ENCODE results near the gene PLXNA2.
A peak's percentile ranks its signal among the peaks of the same experiment; 100 is the strongest.

PLXNA2 gene

GRCh38 chr1:208248307-208248801 lies 4.2 kb upstream of the PLXNA2 start:
- ATAC-seq (ENCODE audit: low read depth) (no peak), DNase-seq (ENCODE audit: low spot score) (no peak)
- no peaks in the 10 kb centered on the region for H3K4me1 ChIP-seq (ENCODE audit: insufficient read depth, poor library complexity, severe bottlenecking)
- H3K27me3 ChIP-seq (ENCODE audit: insufficient read depth, poor library complexity, severe bottlenecking) = no peaks in the 10 kb centered on the region
- no peaks in the 10 kb centered on the region for H3K36me3 ChIP-seq (ENCODE audit: low read depth)
- H3K27ac ChIP-seq (ENCODE audit: poor library complexity, severe bottlenecking) = no peak overlapping the region
- no peaks in the 10 kb centered on the region for H3K9me3 ChIP-seq (ENCODE audit: severe bottlenecking)
- no peak for TF ChIP-seq CTCF (IDR thresholded peaks at IDR 0.05; ENCODE audit: poor library complexity, severe bottlenecking)
- H3K4me3 ChIP-seq (ENCODE audit: severe bottlenecking) = no peak overlapping the region

- no peaks in the 10 kb centered on the region for H3K4me1 ChIP-seq (ENCODE audit: insufficient read depth, poor library complexity, severe bottlenecking)
- H3K4me3 ChIP-seq (ENCODE audit: severe bottlenecking) = no peak overlapping the region
- H3K36me3 ChIP-seq (ENCODE audit: low read depth) = no peaks in the 10 kb centered on the region
- ATAC-seq (ENCODE audit: low read depth) (no peak), DNase-seq (ENCODE audit: low spot score) (no peak)
- TF ChIP-seq CTCF (IDR thresholded peaks at IDR 0.05; ENCODE audit: poor library complexity, severe bottlenecking) = no peak
- H3K9me3 ChIP-seq (ENCODE audit: severe bottlenecking) = no peaks in the 10 kb centered on the region
- H3K27ac ChIP-seq (ENCODE audit: poor library complexity, severe bottlenecking) = no peak overlapping the region
- no peaks in the 10 kb centered on the region for H3K27me3 ChIP-seq (ENCODE audit: insufficient read depth, poor library complexity, severe bottlenecking)
Measured at GRCh38 chr1:208247696-208248095, 3.5 kb upstream of the PLXNA2 start.

- peak overlapping the region; percentile 68 for H3K4me3 ChIP-seq (ENCODE audit: severe bottlenecking)
- peak; percentile 71 for ATAC-seq (ENCODE audit: low read depth)
Measured at GRCh38 chr1:208245185-208245705, 1.1 kb upstream of the PLXNA2 start.

GRCh38 chr1:208243527-208243966 lies 637 bp downstream of the PLXNA2 start:
- Histone ChIP-seq H3K4me3 (ENCODE audit: severe bottlenecking) (peak overlapping the region; percentile 68), H3K27ac (ENCODE audit: poor library complexity, severe bottlenecking) (peak overlapping the region; percentile 79), H3K36me3 (ENCODE audit: low read depth) (no peaks in the 10 kb centered on the region), H3K4me1 (ENCODE audit: insufficient read depth, poor library complexity, severe bottlenecking) (peaks cover 20% of the 10 kb centered on the region), H3K27me3 (ENCODE audit: insufficient read depth, poor library complexity, severe bottlenecking) (no peaks in the 10 kb centered on the region), H3K9me3 (ENCODE audit: severe bottlenecking) (no peaks in the 10 kb centered on the region)
- TF ChIP-seq CTCF (IDR thresholded peaks at IDR 0.05; ENCODE audit: poor library complexity, severe bottlenecking) = no peak
- ATAC-seq (ENCODE audit: low read depth) (no peak), DNase-seq (ENCODE audit: low spot score) (no peak)

More at GRCh38 chr1:208245185-208245705, 1.1 kb upstream of the PLXNA2 start:
- Histone ChIP-seq H3K9me3 (ENCODE audit: severe bottlenecking) (no peaks in the 10 kb centered on the region), H3K27ac (ENCODE audit: poor library complexity, severe bottlenecking) (peak overlapping the region; percentile 79), H3K27me3 (ENCODE audit: insufficient read depth, poor library complexity, severe bottlenecking) (no peaks in the 10 kb centered on the region), H3K4me1 (ENCODE audit: insufficient read depth, poor library complexity, severe bottlenecking) (peaks cover 4% of the 10 kb centered on the region), H3K36me3 (ENCODE audit: low read depth) (no peaks in the 10 kb centered on the region)
- peak; percentile 61 for TF ChIP-seq CTCF (IDR thresholded peaks at IDR 0.05; ENCODE audit: poor library complexity, severe bottlenecking)
- peak; percentile 69 for DNase-seq (ENCODE audit: low spot score)

GRCh38 chr1:208242941-208243526 lies 1.1 kb downstream of the PLXNA2 start:
- Histone ChIP-seq H3K27me3 (ENCODE audit: insufficient read depth, poor library complexity, severe bottlenecking) (no peaks in the 10 kb centered on the region), H3K9me3 (ENCODE audit: severe bottlenecking) (no peaks in the 10 kb centered on the region), H3K4me3 (ENCODE audit: severe bottlenecking) (peak overlapping the region; percentile 68), H3K36me3 (ENCODE audit: low read depth) (0 out of 2 replicates have a peak, but pooled peaks cover 4% of the 10 kb centered on the region), H3K27ac (ENCODE audit: poor library complexity, severe bottlenecking) (peak overlapping the region; percentile 79), H3K4me1 (ENCODE audit: insufficient read depth, poor library complexity, severe bottlenecking) (peaks cover 25% of the 10 kb centered on the region)
- ATAC-seq (ENCODE audit: low read depth) = no peak
- DNase-seq (ENCODE audit: low spot score) = no peak
- peak; percentile 21 for TF ChIP-seq CTCF (IDR thresholded peaks at IDR 0.05; ENCODE audit: poor library complexity, severe bottlenecking)
